SKM-1 (cell line): ENCODE measurements around the gene ADGRL1.
"Not testable (repeated sequence)": the region's sequence is repeated elsewhere in the genome, so short reads cannot be mapped to it uniquely, and the experiment has no call there.

ENCODE experiments used
- DNase-seq: peaks from one replicate; lab custom pipeline; 2025; ENCODE audit not compliant: unreplicated experiment; lab: John Stamatoyannopoulos, UW

ADGRL1 gene

DNA sequence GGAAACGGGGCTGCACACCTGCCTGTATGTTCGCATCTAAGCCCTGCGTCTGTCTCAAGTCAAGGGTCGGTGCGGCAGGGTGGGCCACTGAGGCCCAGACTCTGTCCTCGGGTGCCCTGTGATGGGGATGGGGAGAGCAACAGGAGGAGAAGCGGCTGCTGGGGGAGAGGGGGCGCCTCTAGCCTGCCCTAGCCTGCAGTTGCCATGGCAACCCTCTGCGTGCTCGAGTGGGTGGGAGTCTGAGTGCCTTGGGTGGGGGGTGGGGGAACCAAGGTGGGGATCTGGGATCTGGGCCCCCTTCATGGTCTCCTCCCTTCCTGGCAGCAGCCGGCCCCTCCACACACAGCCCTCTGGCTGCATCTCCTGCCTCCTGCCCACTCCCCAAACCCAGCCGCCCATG lies 10.8 kb downstream of the ADGRL1 start:
- DNase-seq, result not testable (repeated sequence)

DNA sequence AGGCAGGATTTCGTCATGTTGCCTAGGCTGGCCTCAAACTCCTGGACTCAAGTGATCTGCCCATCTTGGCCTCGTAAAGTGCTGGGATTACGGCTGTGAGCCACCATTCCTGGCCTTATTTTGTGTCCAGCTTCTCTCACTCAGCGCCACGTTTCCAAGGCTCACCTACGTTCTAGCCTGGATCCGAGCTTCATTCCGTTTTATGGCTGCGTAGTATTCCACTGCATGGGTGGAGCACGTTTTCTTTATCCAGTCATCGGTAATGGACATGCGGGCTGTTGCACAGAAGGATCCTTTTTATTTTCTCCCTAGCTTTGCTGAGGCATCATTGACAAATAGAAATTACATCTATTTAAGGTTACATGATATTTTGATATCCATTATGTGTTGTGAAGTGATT lies 16.6 kb downstream of the ADGRL1 start:
- no peak for DNase-seq

DNA sequence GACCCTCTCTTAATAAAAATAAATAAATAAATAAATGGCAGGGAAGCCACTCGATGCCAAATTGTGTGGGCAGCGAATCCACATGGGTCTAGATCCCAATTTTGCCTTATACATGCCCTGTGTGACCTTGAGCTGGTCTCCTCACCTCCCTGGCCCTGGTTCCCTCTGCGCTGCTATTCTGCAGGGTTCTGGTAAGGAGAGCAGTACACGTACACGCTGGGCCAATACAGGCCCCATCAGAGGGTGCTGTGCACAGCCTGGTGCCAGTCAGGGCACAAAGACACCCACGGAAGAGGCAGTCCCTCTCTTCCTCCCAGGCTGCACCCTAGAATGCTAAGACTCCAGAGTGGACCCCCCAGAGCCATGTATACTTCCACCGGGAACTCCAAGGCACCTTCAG lies 17.9 kb downstream of the ADGRL1 start:
- not testable (repeated sequence) for DNase-seq

DNA sequence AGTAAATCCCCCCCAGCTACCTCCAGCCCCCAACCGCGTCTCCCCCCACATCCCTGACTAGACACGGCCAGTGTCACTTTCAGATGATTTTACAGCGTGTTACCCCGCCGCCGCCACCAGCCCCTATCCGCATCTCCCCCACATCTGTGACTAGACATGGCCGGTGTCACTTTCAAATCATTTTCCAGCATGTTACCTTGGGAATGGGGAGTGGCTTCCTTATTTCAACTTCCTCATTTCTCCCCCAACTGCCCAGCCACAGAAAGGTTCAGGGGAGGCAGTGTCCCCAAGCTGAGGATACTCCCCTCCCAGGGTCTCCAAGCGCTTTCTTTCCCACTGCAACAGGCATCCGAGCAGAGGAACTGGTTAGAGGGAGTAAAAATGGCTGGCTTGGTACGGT lies 18.4 kb downstream of the ADGRL1 start:
- DNase-seq, result no peak

DNA sequence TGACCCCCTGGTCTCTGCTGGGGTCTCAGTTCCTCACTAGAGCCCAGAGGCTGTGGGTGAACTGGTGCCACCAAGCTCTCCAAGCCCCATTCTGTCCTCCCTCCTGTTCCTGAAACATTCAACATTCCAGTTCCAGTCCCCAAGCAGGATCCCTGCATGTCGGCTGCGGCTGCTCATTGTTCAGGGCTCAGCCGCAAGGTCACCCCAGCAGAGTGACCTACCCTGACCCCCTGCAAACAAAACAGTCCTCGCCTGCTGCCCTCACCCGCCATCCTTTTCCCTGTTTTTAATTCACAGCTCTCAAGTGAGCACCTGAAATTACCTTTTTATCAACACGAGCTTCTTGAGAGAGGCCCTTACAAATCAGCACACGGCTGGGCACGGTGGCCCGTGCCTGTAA lies 19.3 kb downstream of the ADGRL1 start:
- not testable (repeated sequence) for DNase-seq

DNA sequence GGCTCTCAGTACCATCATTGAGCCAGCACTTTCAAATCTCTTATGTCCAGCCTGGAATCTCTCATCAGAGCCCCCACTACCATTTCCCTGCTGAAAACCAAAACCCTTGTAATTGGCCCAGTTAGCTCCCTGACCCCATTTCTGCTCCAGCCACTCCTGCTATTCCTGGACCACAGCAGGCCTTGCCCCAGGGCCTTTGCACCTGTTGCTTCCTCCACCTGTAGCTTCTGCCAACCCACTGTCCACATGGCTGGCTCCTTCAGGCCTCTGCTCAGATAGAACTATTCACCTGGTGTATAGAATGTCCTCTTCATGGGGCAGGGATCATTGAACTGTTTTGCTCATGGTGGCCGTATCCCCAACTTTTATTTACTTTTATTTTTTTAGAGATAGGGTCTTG lies 20.3 kb downstream of the ADGRL1 start:
- not testable (repeated sequence) for DNase-seq

DNA sequence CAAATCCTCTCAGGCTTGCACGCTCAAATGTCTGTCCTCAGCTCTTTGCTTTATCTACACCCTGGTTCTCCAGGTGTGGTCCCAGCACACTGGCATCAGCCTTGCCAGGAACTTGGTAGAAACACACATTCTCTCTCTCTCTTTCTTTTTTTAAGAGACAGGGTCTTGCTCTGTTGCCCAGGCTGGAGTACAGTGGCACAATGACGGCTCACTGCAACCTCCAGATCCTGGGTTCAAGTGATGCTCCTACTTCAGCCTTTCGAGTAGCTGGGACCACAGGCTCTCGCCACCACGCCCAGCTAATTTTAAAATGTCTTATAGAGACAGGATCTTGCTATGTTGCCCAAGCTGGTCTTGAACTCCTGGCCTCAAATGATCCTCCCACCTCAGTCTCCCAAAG lies 20.8 kb downstream of the ADGRL1 start:
- DNase-seq, result no peak

DNA sequence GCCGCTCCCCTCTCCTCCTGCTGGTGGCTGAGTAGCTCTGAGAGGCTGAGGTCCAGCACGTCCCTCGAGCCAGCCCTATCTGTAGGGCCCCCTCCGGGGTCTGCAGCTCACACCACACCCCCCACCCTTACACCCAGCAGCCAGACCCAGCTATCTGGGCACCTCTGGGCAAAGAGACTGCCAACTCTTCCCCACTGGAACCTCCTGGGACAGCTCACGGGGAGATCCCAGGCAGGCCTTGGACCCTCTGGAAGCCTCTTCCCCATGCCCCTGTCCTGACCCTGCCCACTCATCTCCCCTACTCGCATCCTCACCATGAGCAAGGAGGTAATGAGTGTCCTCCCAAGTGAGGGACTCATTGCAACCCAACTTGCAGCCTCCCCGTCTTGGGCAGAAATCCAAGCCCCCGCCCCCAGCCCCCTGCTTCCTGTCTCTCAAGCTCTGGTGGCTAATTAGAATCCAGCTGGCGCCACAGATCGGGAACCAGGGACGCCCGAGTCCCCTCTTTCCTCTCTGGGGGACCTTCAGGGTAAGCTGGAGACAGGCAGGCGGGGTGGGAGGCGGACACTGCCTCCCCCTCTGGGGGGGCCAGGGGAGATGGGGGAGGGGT lies 22.1 kb downstream of the ADGRL1 start:
- no peak for DNase-seq

DNA sequence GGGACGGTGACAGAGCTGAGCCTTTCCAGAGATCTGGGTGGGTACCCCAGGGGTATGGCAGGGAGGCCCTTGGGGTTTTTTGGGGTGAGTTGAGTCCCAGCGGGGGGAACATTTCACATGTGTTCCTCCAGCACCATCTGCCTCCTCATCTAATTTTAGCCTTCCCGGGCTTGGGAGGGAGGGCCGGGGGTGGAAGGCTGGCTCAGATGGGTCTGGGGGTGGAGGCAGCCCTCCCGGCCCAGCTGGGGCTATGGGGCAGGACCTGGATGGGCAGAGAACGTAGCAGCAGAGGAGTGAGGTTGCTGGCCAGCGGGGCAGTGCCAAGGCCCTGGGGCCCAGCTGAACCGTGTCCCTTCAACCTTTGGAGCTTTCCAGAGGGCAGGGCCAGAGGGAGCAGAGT lies 23.5 kb downstream of the ADGRL1 start:
- no peak for DNase-seq

DNA sequence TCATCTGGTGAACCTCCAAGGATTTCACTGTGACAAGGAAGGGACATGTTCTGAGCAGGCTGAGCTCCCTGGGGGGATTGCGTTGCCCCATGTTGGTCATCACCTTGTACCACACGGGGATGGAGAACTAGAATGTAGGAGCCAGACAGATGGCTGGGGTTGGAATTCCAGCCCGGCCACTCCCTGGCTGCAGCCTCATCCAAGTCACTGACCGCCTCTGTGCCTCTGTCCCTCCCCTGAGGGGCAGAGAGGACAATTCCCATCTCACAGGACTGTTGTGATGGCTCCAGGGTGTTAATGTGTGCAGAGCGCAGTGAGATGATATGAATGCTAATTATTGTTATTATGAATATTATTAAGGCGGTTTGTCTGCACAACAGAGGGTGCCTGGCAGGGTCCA lies 24.1 kb downstream of the ADGRL1 start:
- DNase-seq, result no peak

DNA sequence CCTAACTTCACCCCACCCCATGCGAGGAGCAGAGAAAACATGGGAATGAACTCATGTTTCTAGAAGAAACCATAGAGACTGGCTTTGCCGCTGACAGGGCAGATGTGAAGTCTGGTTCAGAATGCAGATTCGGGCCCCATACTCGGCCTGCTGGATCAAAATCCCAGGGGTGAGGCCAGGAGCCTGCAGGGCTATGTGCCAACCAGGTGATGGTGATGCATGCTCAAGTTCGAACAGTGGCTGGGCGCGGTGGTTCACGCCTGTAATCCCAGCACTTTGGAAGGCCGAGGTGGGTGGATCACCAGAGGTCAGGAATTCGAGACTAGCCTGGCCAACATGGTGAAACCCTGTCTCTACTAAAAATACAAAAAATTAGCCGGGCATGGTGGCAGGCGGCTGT lies 24.8 kb downstream of the ADGRL1 start:
- DNase-seq, result not testable (repeated sequence)

DNA sequence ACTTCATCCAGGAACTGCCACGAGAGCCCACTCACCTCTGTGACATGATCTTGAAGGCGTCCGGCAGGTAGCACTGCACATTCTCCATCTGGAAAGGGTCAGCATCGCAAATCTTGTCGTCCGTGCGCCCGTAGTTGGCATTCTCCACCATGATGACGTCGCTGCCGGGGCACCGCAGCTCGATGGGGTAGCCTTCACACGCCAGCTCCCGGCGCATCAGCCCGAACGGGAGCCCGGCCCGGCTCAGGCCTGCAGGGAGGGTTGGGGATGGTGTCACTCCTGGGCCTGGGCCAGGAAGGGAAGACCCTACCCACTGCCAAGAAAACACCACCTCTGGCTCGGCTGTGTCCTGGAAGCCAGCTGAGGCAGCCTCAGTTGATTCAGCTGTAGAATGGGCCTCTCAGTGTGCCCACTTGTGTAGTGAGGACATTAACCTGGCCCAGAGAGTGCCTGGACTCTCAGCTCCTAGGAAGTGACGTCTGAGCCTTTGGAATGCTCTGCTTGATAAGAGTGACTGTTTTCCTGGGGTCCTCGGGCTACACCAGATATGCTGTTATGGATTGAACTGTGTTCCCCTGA lies 28.4 kb downstream of the ADGRL1 start:
- DNase-seq, result no peak

DNA sequence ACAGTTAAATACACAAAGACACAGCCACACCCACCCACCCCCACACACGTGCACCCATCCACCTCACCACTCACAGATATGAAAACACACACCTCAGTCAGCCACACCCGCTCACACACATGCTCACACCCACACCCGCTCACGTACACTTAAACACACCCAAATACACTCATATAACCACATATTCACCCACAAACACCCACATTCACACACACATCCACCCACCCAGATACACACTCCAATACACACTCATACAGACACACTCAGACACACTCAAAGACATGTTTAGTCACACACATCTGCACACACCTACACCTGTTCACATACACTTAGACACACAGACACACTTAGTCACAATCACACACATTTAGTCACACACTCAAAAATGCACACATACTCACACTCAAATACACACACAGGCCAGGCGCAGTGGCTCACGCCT lies 30.6 kb downstream of the ADGRL1 start:
- no peak for DNase-seq

DNA sequence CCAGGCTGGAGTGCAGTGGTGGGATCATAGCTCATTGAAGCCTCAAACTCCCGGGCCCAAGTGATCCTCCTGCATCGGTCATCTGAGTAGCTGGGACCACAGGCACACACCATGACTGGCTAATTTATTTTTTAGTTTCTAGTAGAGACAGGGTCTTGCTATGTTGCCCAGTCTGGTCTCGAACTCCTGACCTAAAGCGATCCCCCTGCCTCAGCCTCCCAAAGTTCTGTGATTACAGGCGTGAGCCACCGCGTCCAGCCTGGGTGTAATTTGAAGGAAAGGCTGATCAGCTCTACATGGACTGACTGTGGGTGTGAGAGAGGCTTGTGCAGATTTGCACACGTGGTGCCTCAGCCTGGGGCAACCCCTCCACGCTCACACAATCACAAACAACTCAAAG lies 31.1 kb downstream of the ADGRL1 start:
- no peak for DNase-seq

DNA sequence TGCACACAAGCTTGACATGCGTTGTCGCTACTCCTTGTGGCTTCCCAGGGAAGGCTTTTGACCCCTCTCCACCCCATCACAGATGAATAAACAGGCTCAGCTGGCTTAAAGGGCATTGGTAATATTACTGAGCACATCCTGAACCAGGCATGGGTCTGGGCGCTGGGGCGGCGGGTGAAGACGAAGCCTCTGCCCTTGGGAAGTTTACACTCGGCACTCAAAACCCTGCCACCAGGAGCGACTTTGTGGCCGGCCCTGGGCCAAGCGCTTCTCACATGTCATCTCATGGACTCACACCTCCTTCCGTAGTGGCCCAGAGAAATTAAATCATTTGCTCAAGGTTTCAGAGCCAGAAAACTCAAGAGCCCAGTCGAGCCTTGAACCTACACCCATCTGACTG lies 37.0 kb downstream of the ADGRL1 start:
- no peak for DNase-seq

DNA sequence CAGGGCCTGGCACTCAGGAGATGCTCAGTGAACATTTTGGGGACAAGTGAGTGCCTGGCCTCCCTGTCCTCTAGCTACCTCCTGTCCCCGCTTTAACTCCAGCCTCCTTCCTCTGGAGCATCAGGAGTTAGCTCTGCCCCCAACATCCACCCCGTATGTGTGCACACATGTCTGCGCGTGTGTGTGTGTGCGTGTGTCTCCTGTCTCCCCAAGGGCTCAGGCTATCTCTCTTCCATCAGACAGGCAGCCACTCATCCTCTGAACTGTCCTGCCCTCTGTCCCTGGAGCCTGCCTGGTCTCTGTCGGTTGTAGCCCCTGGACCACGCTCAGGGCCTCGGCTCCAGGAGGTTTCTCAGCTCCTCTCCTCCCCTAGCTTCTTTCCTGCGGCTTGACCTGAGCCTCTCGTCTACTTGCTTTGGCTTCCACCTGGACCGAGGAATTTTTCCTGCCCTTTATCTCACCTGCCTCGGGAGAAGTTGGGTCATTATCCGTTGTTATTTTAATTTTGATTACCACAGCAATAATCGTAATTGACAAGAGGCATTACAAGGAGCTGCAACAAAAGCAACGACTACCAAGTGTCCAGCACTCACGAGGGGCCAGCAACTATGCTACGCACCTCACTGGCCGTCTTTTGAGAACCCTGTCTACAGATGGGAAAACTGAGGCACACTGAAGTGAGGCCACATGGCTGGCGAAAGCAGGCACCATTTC lies 37.6 kb downstream of the ADGRL1 start:
- DNase-seq, result no peak

DNA sequence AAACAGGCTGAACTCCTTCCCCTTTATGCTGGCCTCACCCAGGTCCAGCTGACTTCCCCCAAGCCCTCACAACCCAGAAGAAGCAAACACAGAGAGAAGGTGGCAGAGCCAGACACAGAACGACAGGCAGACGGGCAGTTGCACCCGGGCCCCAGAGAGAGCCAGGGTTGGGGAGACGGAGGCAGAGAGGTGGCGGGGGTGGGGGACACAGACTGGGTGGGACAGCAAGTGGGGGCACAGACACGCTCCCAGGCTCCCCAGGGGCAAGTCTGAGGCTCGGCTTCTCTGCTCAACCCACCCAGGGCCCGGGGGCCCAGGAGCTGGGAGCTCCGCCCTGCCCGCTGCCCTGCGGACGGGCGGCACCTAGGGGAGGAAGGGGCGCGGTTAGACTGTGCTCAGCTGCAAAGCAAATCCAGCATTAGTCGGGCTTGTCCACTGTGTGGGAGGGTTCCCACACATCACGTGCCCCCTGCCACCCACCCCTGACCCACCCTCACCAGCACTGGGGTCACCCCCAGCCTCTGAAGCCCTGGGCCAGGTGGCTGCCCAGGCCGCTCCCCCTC lies 38.3 kb downstream of the ADGRL1 start:
- no peak for DNase-seq

DNA sequence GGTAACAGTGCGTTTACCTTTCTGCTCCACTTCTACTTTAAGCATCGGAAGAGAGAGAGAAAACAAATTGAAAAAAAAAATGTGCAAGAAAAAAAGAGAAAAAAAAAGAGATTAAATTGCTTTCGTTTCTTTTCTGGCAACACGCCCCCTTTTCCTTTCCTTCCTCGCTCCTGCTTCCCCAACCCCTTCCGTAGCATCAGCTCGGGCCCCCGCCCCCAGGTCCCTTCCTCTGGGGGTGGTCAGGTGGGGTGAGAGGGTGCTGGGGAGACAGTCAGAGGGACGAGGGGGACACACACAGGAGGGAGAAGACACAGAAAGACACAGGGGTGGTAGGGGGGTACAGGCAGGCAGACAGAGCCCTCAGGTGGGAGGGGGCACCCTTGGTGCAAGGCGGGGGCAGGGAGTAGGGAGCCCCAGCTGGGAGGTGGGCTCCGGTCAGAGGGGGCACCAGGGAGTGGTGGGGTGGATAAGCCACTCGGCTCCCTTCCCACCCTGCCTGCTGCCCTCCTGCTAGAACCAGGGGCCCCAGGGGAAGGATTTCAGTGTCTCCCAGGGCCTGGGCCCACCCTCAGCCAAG lies 38.9 kb downstream of the ADGRL1 start:
- DNase-seq, result no peak

DNA sequence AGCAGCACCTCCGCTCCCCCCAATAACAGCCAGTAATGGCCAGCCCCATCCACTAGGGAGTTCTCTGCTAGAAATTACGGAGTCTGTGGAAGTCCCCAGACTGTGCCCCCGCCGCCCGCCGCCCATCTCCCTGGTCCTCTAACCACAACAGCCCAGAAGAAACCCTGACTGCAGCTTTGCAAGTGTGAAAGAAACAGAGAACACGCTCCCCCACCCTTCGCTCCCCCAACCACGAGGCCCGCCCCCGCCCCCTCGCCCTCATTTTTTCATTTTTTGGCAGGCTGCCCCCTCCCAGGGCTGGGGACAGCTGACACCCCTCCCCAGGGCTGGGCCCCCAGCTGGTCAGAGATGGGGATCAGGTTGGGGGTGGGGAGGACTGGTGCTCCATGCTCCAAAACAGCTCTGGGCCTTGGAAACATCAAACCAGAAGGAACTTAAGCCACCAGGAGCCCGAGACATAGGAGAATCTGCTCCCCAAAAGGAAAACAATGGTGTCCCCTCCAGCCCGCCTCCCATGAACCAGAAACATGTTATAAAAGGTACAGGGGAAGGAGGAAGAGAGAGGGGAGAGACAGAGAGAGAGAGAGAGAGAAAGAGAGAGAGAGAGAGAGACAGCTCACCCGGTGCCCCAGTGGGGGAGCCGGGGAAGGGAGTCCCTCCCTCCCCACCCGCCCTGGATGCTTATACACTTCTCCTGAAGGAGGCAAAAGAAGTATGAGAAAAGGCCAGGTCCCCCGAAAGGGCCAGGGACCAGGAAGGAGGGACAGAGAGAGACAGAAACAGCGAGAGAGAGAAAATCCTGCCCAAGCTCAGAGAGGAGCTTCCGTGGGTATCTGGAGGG lies 39.8 kb downstream of the ADGRL1 start:
- DNase-seq, result no peak

DNA sequence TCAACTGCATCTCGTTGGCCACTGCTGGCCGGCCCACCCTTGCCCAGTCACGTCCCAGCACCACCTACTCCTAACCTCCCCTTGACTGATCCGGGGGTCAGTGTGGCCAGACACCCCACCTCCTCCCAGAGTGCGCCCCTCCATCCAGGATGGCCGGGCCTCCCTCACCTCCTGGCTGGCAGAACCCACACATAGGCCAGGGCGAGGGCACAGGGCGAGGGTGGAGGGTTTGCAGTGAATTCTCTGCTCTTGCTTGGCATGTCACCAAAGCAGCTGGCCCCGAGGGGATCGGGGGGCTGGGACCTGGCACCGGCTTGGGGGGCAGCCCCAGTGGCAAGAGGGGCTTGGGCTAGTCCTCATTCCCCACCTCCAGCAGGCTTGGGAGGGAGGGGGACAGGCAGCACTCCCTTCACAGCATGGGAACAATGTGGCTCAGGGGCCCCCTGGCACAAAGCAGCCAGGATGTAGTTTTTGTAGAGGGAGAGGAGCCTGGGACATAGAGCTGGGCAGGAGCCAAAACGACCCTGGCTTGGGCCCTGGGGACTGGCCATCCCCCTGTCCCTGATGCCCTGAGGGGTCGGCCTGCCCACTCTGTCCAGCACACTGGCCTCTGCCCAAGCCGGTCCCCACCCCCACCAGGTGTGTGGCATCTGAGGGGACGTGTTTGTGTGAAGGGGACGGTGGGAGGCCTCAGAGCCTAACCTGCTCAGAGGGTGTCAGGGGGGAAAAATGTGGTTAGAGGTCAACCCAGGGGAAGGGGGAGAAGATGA lies 41.1 kb downstream of the ADGRL1 start:
- DNase-seq, result no peak
